HL-60 (cell line): ENCODE measurements around the gene SH3YL1.

Source experiments
- DNase-seq, 2 experiments: peaks; one replicate each; pipeline ENCODE4 v3.0.0-alpha.2; 2010 to 2020; ENCODE audit warnings: low read depth in 1 of 2, low spot score in 1 of 2
- H3K27ac ChIP-seq: fragments of 250-450 bp; sonication (Bioruptor Pico); replicated peaks from 2 replicates; pipeline ENCODE4 v1.5.1; 2020; ENCODE audit warnings: mild to moderate bottlenecking, moderate library complexity
- H3K27me3 ChIP-seq: fragments of 250-450 bp; sonication (Bioruptor Pico); 2 replicates; pipeline ENCODE4 v1.5.1; 2021; ENCODE audit warnings: mild to moderate bottlenecking, moderate library complexity; ENCODE audit not compliant: insufficient read depth, poor library complexity, severe bottlenecking
- H3K4me3 ChIP-seq: replicated peaks from 2 replicates; pipeline ENCODE4 v1.5.1; 2011; ENCODE audit warnings: mild to moderate bottlenecking, control low read depth, low read length; ENCODE audit not compliant: insufficient read depth
- CTCF ChIP-seq: IDR thresholded peaks from one replicate; pipeline ENCODE4 v1.5.1; 2011; ENCODE audit warnings: low read length, control low read depth, inconsistent platforms; ENCODE audit not compliant: insufficient read depth
- GABPA ChIP-seq: IDR thresholded peaks from 2 replicates; pipeline ENCODE4 v1.6.1; 2012; ENCODE audit warnings: low read depth
- POLR2AphosphoS5 ChIP-seq: IDR thresholded peaks from 2 replicates; pipeline ENCODE4 v1.6.1; 2012; ENCODE audit warnings: low read depth
- REST ChIP-seq: IDR thresholded peaks from 2 replicates; pipeline ENCODE4 v1.6.1; 2012; ENCODE audit warnings: low read depth; ENCODE audit not compliant: insufficient replicate concordance
- SPI1 ChIP-seq: IDR thresholded peaks from 2 replicates; pipeline ENCODE4 v1.6.1; 2012; ENCODE audit warnings: low read depth, mild to moderate bottlenecking, borderline replicate concordance

Gene SH3YL1

GRCh38 chr2:184695-185094, 79.1 kb downstream of the SH3YL1 start:
- no peak for TF ChIP-seq REST
- no peak for TF ChIP-seq CTCF
- no peak overlapping the region for H3K4me3 ChIP-seq
- H3K27ac ChIP-seq = no peak overlapping the region
- DNase-seq = no peak
- H3K27me3 ChIP-seq = no peaks in the 10 kb centered on the region

- H3K4me3 ChIP-seq = no peak overlapping the region
- H3K27ac ChIP-seq = no peak overlapping the region
- TF ChIP-seq SPI1 (no peak), POLR2AphosphoS5 (no peak), CTCF (no peak), REST (no peak), GABPA (no peak)
- no peaks in the 10 kb centered on the region for H3K27me3 ChIP-seq
- DNase-seq = no peak
Measured at GRCh38 chr2:182509-183122, 81.2 kb downstream of the SH3YL1 start.

- no peak for DNase-seq
- no peak overlapping the region for H3K27ac ChIP-seq
- H3K4me3 ChIP-seq = no peak overlapping the region
- TF ChIP-seq SPI1 (no peak), GABPA (no peak), POLR2AphosphoS5 (no peak), CTCF (no peak), REST (no peak)
- H3K27me3 ChIP-seq = no peaks in the 10 kb centered on the region
Measured at GRCh38 chr2:180311-180710, 83.5 kb downstream of the SH3YL1 start.
